HL-60 (cell line): ENCODE measurements around the gene NBDY.

ENCODE experiments used
- DNase-seq, 2 experiments: peaks; one replicate each; pipeline ENCODE4 v3.0.0-alpha.2; 2010 to 2020; ENCODE audit warnings: low read depth in 1 of 2, low spot score in 1 of 2
- H3K27ac ChIP-seq: fragments of 250-450 bp; sonication (Bioruptor Pico); replicated peaks from 2 replicates; pipeline ENCODE4 v1.5.1; 2020; ENCODE audit warnings: mild to moderate bottlenecking, moderate library complexity
- H3K27me3 ChIP-seq: fragments of 250-450 bp; sonication (Bioruptor Pico); 2 replicates; pipeline ENCODE4 v1.5.1; 2021; ENCODE audit warnings: mild to moderate bottlenecking, moderate library complexity; ENCODE audit not compliant: insufficient read depth, poor library complexity, severe bottlenecking
- H3K4me3 ChIP-seq: replicated peaks from 2 replicates; pipeline ENCODE4 v1.5.1; 2011; ENCODE audit warnings: mild to moderate bottlenecking, control low read depth, low read length; ENCODE audit not compliant: insufficient read depth
- CTCF ChIP-seq: IDR thresholded peaks from one replicate; pipeline ENCODE4 v1.5.1; 2011; ENCODE audit warnings: low read length, control low read depth, inconsistent platforms; ENCODE audit not compliant: insufficient read depth
- GABPA ChIP-seq: IDR thresholded peaks from 2 replicates; pipeline ENCODE4 v1.6.1; 2012; ENCODE audit warnings: low read depth
- POLR2AphosphoS5 ChIP-seq: IDR thresholded peaks from 2 replicates; pipeline ENCODE4 v1.6.1; 2012; ENCODE audit warnings: low read depth
- REST ChIP-seq: IDR thresholded peaks from 2 replicates; pipeline ENCODE4 v1.6.1; 2012; ENCODE audit warnings: low read depth; ENCODE audit not compliant: insufficient replicate concordance
- SPI1 ChIP-seq: IDR thresholded peaks from 2 replicates; pipeline ENCODE4 v1.6.1; 2012; ENCODE audit warnings: low read depth, mild to moderate bottlenecking, borderline replicate concordance

NBDY gene

GRCh38 chrX:56833626-56834025 lies 104.6 kb downstream of the NBDY start:
- Histone ChIP-seq H3K27me3 (no peaks in the 10 kb centered on the region), H3K4me3 (no peak overlapping the region), H3K27ac (no peak overlapping the region)
- no peak for TF ChIP-seq GABPA
- no peak for TF ChIP-seq CTCF
- TF ChIP-seq REST = no peak
- TF ChIP-seq SPI1 = no peak
- TF ChIP-seq POLR2AphosphoS5 = no peak
- DNase-seq = no peak

DNA sequence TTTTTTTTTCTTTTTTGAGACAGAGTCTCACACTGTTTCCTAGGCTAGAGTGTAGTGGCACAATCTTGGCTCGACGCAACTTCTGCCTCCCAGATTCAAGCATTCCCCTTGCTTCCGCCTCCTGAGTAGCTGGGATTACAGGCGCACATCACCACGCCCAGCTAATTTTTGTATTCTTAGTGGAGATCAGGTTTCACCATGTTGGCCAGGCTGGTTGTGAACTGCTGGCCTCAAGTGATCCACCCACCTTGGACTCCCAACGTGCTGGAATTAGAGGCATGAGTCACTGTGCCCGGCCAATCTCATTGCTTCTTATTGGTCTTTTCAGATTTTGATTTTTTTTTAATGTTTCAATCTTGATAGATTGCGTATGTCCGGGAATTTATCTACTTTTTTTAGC lies 124.4 kb downstream of the NBDY start:
- Histone ChIP-seq H3K27me3 (no peaks in the 10 kb centered on the region), H3K4me3 (no peak overlapping the region), H3K27ac (no peak overlapping the region)
- DNase-seq = no peak
- TF ChIP-seq POLR2AphosphoS5 (no peak), CTCF (no peak), SPI1 (no peak), REST (no peak), GABPA (no peak)

GRCh38 chrX:56857042-56857441 lies 128.0 kb downstream of the NBDY start:
- TF ChIP-seq CTCF (no peak), REST (no peak), GABPA (no peak), POLR2AphosphoS5 (no peak), SPI1 (no peak)
- no peak for DNase-seq
- H3K4me3 ChIP-seq = no peak overlapping the region
- no peak overlapping the region for H3K27ac ChIP-seq
- no peaks in the 10 kb centered on the region for H3K27me3 ChIP-seq
